ENCODE data around the gene JARID2. TPM values are rescaled to one million over a fixed set of nuclear protein-coding genes. Genes with fewer than 3 reads are reported as not detected.

Gene JARID2
- total RNA-seq, 1 experiment from 2014 or later = 23.6 TPM

DNA sequence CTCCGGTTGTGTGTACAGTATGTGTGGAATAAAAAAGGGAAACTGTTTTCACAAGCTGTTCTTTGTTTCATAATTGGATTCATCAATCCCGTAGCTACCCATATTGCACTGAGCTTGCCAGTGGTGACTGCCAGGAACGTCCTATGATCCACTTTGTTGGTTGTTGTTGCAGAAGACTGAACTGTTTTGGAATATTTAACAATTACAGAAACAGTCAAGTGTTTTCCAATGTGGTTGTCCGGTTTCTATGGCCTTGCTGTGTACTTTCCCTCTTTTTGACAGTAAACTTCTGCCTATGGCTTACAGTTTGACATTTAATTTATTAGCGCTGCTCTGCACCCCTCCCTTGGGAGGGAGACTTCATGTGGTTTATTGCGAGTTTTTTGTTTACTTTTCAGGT lies 275.7 kb downstream of the JARID2 start:
- Histone ChIP-seq H3K9me3 (ENCODE audit: control insufficient read depth in 1 of 2, insufficient read depth in 1 of 2, low read depth in 1 of 2, low read length in 2 of 2) (no peaks in the 10 kb centered on the region), H3K4me1 (ENCODE audit: control insufficient read depth in 1 of 2, insufficient read depth in 2 of 2, low read length in 2 of 2) (no peaks in the 10 kb centered on the region), H3K27me3 (ENCODE audit: insufficient read depth, low read length) (no peaks in the 10 kb centered on the region), H3K9ac (ENCODE audit: low read length) (no peak overlapping the region), H3K4me3 (replicated peaks in 1 of 2; ENCODE audit: low read depth in 1 of 2, low read length in 2 of 2) (no peak overlapping the region), H3K27ac (ENCODE audit: low read depth, low read length) (no peak overlapping the region), H3K79me2 (ENCODE audit: insufficient read depth, low read length) (no peaks in the 10 kb centered on the region), H3K36me3 (ENCODE audit: control insufficient read depth in 1 of 2, insufficient read depth in 2 of 2, low read length in 2 of 2) (peaks cover 3 to 8% of the 10 kb centered on the region in 2 experiments; a peak in 2 of 4 replicates), H3K9me2 (ENCODE audit: insufficient read depth) (no peaks in the 10 kb centered on the region), H2AFZ (ENCODE audit: low read depth, low read length, poor library complexity, severe bottlenecking) (no peak overlapping the region), H3K4me2 (ENCODE audit: low read length) (no peak overlapping the region), H4K20me1 (ENCODE audit: insufficient read depth) (no peaks in the 10 kb centered on the region)
- TF ChIP-seq ZFX (IDR thresholded peaks at IDR 0.05) (no peak), YY1 (IDR thresholded peaks at IDR 0.05; ENCODE audit: extremely low read depth, insufficient replicate concordance, low read depth, low read length) (no peak), ZNF274 (IDR thresholded peaks at IDR 0.05; ENCODE audit: low read depth, low read length) (no peak), CEBPB (IDR thresholded peaks at IDR 0.05; ENCODE audit: low read depth) (no peak), EZH2phosphoT487 (IDR thresholded peaks at IDR 0.05; ENCODE audit: borderline replicate concordance) (no peak), ATF3 (IDR thresholded peaks at IDR 0.05) (no peak), SP1 (IDR thresholded peaks at IDR 0.05; ENCODE audit: low read depth) (no peak), EGR1 (IDR thresholded peaks at IDR 0.05; ENCODE audit: low read depth) (no peak), POLR2A (IDR thresholded peaks at IDR 0.05; ENCODE audit: borderline replicate concordance, extremely low read depth, insufficient read depth, insufficient read length) (no peak), SRF (IDR thresholded peaks at IDR 0.05; ENCODE audit: low read depth) (no peak), CTCF (IDR thresholded peaks at IDR 0.05 in 2 of 3, conservative IDR thresholded peaks at IDR 0.05 in 1 of 3; ENCODE audit: borderline replicate concordance in 1 of 3, insufficient read depth in 1 of 3, low read depth in 2 of 3, low read length in 2 of 3) (no peak), TCF7L2 (IDR thresholded peaks at IDR 0.05; ENCODE audit: borderline replicate concordance, extremely low read depth, insufficient read depth, insufficient read length) (no peak), ELF1 (IDR thresholded peaks at IDR 0.05; ENCODE audit: borderline replicate concordance, low read depth) (no peak), JUND (IDR thresholded peaks at IDR 0.05) (no peak), FOSL1 (IDR thresholded peaks at IDR 0.05; ENCODE audit: low read depth) (no peak), ZBTB33 (IDR thresholded peaks at IDR 0.05; ENCODE audit: extremely low read depth, insufficient replicate concordance, low read length) (no peak)
- TF ChIP-seq, protein P1, sequence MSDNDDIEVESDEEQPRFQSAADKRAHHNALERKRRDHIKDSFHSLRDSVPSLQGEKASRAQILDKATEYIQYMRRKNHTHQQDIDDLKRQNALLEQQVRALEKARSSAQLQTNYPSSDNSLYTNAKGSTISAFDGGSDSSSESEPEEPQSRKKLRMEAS (IDR thresholded peaks at IDR 0.05) = no peak
- DNase-seq (ENCODE audit: low read depth, low spot score) (no peak), ATAC-seq (no peak)
- no TSS peak for BruUV-seq (replicated peaks)
- CTCF ChIA-PET = interaction anchor here (1.2 kb wide), 1 partner anchor 102 kb away, joined by 3 read pairs; no protein-coding TSS in a partner anchor
- intact Hi-C loops (cut with micrococcal nuclease) = no loop called here
- POLR2A ChIA-PET = no interaction called here
- RAD21 ChIA-PET (ENCODE audit: low non-redundant PET in 1 of 2, low total read pairs in 2 of 2, uncharacterized antibody in 2 of 2, unreplicated experiment in 2 of 2) = no interaction called here
